ENCODE measurements around the gene SIPA1. TPM values are rescaled to one million over a fixed set of nuclear protein-coding genes. Genes with fewer than 3 reads are reported as not detected.

The SIPA1 gene
- total and polyA plus RNA-seq, 2 of the 13 experiments (the other 11 are each of a cell fraction or from before 2014, with no cell fraction given) = 5.8 to 7.7 TPM

DNA sequence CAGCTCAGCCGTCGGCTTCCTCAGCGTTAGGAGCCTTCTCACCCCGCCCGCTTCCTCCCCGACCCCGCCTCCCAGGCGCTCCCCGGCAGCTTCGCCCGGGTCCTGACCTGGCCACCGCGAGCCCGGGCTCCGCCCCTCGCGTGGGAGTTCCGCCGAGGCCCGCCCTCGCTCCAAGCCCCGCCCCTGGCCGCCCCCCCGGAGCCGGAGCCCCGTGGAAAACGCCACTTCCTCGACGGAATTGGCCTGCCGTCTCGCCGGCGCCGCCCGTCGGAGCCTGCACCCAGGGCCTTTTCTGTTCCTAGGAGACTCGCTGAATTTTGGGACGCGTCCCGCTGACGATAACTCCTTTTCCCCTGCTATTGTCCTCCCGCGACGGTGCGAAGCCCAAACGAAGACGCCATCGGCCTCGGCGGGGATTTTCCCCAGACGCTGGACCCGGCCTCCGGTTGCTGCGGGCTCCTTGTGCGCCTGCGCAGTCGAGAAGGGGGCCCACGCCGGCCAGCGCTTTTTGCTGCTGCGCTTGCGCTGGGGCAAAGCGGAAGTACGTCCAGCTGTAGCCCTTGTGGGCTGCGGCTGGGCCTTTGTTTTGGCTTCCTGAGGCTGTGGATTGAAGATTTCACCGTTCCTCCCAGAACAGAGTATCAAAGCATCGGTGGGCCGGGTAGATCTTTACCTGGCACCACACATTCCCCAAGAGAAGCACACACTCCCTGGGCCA, 14.8 kb downstream of the SIPA1 start (continued):
- TF ChIP-seq ZNF605 (CRISPR knock-in tag; IDR thresholded peaks at IDR 0.05) = peak; percentile 85; the same call in 1 of the 2 replicates
- peak; percentile 32 for TF ChIP-seq U2AF1 (optimal IDR thresholded peaks at IDR 0.05; ENCODE audit: low read depth, low read length)
- no peak for TF ChIP-seq HNF4A (CRISPR knock-in tag; IDR thresholded peaks at IDR 0.05)
- TF ChIP-seq ZNF776 (CRISPR knock-in tag; IDR thresholded peaks at IDR 0.05) = peak; percentile 66; the same call in 1 of the 2 replicates
- TF ChIP-seq, protein P1, sequence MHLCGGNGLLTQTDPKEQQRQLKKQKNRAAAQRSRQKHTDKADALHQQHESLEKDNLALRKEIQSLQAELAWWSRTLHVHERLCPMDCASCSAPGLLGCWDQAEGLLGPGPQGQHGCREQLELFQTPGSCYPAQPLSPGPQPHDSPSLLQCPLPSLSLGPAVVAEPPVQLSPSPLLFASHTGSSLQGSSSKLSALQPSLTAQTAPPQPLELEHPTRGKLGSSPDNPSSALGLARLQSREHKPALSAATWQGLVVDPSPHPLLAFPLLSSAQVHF (CRISPR knock-in tag; IDR thresholded peaks at IDR 0.05) = no peak; the same call in 1 of the 2 replicates
- TF ChIP-seq, protein P2, sequence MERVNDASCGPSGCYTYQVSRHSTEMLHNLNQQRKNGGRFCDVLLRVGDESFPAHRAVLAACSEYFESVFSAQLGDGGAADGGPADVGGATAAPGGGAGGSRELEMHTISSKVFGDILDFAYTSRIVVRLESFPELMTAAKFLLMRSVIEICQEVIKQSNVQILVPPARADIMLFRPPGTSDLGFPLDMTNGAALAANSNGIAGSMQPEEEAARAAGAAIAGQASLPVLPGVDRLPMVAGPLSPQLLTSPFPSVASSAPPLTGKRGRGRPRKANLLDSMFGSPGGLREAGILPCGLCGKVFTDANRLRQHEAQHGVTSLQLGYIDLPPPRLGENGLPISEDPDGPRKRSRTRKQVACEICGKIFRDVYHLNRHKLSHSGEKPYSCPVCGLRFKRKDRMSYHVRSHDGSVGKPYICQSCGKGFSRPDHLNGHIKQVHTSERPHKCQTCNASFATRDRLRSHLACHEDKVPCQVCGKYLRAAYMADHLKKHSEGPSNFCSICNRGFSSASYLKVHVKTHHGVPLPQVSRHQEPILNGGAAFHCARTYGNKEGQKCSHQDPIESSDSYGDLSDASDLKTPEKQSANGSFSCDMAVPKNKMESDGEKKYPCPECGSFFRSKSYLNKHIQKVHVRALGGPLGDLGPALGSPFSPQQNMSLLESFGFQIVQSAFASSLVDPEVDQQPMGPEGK (CRISPR knock-in tag; IDR thresholded peaks at IDR 0.05) = peak; percentile 89
- TF ChIP-seq SAP130 (CRISPR knock-in tag; IDR thresholded peaks at IDR 0.05; ENCODE audit: low read depth) = peak; percentile 65
- peak; percentile 71 for TF ChIP-seq PHF5A (CRISPR knock-in tag; IDR thresholded peaks at IDR 0.05; ENCODE audit: low read depth, unreplicated experiment)
- TF ChIP-seq ZNF792 (CRISPR knock-in tag; IDR thresholded peaks at IDR 0.05) = no peak; the same call in 1 of the 2 replicates
- 0 out of 2 replicates have a peak, but pooled peaks have one; percentile 90 for TF ChIP-seq ZFP62 (CRISPR knock-in tag; IDR thresholded peaks at IDR 0.05)
- TF ChIP-seq DR1 (CRISPR knock-in tag; IDR thresholded peaks at IDR 0.05) = peak; percentile 64; the same call in 1 of the 2 replicates
- TF ChIP-seq, protein P3, sequence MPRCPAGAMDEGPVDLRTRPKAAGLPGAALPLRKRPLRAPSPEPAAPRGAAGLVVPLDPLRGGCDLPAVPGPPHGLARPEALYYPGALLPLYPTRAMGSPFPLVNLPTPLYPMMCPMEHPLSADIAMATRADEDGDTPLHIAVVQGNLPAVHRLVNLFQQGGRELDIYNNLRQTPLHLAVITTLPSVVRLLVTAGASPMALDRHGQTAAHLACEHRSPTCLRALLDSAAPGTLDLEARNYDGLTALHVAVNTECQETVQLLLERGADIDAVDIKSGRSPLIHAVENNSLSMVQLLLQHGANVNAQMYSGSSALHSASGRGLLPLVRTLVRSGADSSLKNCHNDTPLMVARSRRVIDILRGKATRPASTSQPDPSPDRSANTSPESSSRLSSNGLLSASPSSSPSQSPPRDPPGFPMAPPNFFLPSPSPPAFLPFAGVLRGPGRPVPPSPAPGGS (CRISPR knock-in tag; IDR thresholded peaks at IDR 0.05) = peak; percentile 85
- no peak for TF ChIP-seq CBX2 (IDR thresholded peaks at IDR 0.05; ENCODE audit: low read depth, low read length)
- TF ChIP-seq CBX2 (CRISPR knock-in tag; IDR thresholded peaks at IDR 0.05; ENCODE audit: low read depth) = no peak
- TF ChIP-seq CREM (IDR thresholded peaks at IDR 0.05) = 0 out of 2 replicates have a peak, but pooled peaks have one; percentile 31
- no peak for TF ChIP-seq CREM (CRISPR knock-in tag; IDR thresholded peaks at IDR 0.05)
- TF ChIP-seq, protein P4, sequence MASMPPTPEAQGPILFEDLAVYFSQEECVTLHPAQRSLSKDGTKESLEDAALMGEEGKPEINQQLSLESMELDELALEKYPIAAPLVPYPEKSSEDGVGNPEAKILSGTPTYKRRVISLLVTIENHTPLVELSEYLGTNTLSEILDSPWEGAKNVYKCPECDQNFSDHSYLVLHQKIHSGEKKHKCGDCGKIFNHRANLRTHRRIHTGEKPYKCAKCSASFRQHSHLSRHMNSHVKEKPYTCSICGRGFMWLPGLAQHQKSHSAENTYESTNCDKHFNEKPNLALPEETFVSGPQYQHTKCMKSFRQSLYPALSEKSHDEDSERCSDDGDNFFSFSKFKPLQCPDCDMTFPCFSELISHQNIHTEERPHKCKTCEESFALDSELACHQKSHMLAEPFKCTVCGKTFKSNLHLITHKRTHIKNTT (CRISPR knock-in tag; IDR thresholded peaks at IDR 0.05) = no peak
- no peak for TF ChIP-seq DMAP1 (CRISPR knock-in tag; IDR thresholded peaks at IDR 0.05)
- no peak; the same call in 1 of the 2 replicates for TF ChIP-seq KAT7 (CRISPR knock-in tag; IDR thresholded peaks at IDR 0.05; ENCODE audit: borderline replicate concordance)
- TF ChIP-seq RXRA (CRISPR knock-in tag; IDR thresholded peaks at IDR 0.05) = peak; percentile 56
- peak; percentile 21; the same call in 1 of the 2 replicates for TF ChIP-seq HDAC2 (CRISPR knock-in tag; IDR thresholded peaks at IDR 0.05)
- 0 out of 2 replicates have a peak, but pooled peaks have one; percentile 11 for TF ChIP-seq NR2F6 (IDR thresholded peaks at IDR 0.05)
- no peak; the same call in 1 of the 2 replicates for TF ChIP-seq NR2F6 (CRISPR knock-in tag; IDR thresholded peaks at IDR 0.05)
- TF ChIP-seq, protein P5, sequence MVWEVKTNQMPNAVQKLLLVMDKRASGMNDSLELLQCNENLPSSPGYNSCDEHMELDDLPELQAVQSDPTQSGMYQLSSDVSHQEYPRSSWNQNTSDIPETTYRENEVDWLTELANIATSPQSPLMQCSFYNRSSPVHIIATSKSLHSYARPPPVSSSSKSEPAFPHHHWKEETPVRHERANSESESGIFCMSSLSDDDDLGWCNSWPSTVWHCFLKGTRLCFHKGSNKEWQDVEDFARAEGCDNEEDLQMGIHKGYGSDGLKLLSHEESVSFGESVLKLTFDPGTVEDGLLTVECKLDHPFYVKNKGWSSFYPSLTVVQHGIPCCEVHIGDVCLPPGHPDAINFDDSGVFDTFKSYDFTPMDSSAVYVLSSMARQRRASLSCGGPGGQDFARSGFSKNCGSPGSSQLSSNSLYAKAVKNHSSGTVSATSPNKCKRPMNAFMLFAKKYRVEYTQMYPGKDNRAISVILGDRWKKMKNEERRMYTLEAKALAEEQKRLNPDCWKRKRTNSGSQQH (CRISPR knock-in tag; IDR thresholded peaks at IDR 0.05; ENCODE audit: low read depth) = peak; percentile 49; the same call in 1 of the 2 replicates
- no peak for TF ChIP-seq SOX6 (IDR thresholded peaks at IDR 0.05)
- peak; percentile 60 for TF ChIP-seq SOX6 (CRISPR knock-in tag; IDR thresholded peaks at IDR 0.05)
- TF ChIP-seq IKZF1 (IDR thresholded peaks at IDR 0.05) = no peak
- TF ChIP-seq ZNF451 (CRISPR knock-in tag; IDR thresholded peaks at IDR 0.05) = no peak
